Measurements from ENCODE around the gene UBTD1. TPM values are rescaled to one million over a fixed set of nuclear protein-coding genes. Genes with fewer than 3 reads are reported as not detected.

Gene UBTD1
- total RNA-seq, 4 donors from 2014 or later = 0.70 to 2.5 (median 1.4) TPM; not detected in 1

- Histone ChIP-seq H3K4me3 (no peak overlapping the region), H3K36me3 (no peaks in the 10 kb centered on the region), H3K9me3 (no peaks in the 10 kb centered on the region), H3K27ac (no peak overlapping the region), H3K4me1 (no peaks in the 10 kb centered on the region), H3K27me3 (no peaks in the 10 kb centered on the region)
- no peak for DNase-seq
- TF ChIP-seq CTCF (IDR thresholded peaks at IDR 0.05) (no peak), POLR2A (IDR thresholded peaks at IDR 0.05) (no peak)
These were observed 86.7 kb downstream of the UBTD1 start for GRCh38 chr10:97585439-97585811.

GRCh38 chr10:97587183-97587582, 88.5 kb downstream of the UBTD1 start:
- Histone ChIP-seq H3K4me1 (no peaks in the 10 kb centered on the region), H3K27ac (no peak overlapping the region), H3K27me3 (no peaks in the 10 kb centered on the region), H3K9me3 (no peaks in the 10 kb centered on the region), H3K4me3 (no peak overlapping the region), H3K36me3 (no peaks in the 10 kb centered on the region)
- DNase-seq = no peak
- no peak for TF ChIP-seq CTCF (IDR thresholded peaks at IDR 0.05)
- TF ChIP-seq POLR2A (IDR thresholded peaks at IDR 0.05) = no peak

- no peak for DNase-seq
- Histone ChIP-seq H3K27me3 (no peaks in the 10 kb centered on the region), H3K4me3 (no peak within 1 kb of the TSS), H3K4me1 (no peaks in the 10 kb centered on the region), H3K36me3 (no peaks in the 10 kb centered on the region), H3K9me3 (no peaks in the 10 kb centered on the region), H3K27ac (no peak within 1 kb of the TSS)
- no peak for TF ChIP-seq POLR2A (IDR thresholded peaks at IDR 0.05)
- no peak for TF ChIP-seq CTCF (IDR thresholded peaks at IDR 0.05)
These were observed 90.8 kb downstream of the UBTD1 start, which contains the start of gene C10orf62 for GRCh38 chr10:97589479-97589878. C10orf62 (plus strand) TSS chr10:97589721; CDS start chr10:97589898, 177 bp downstream.

- Histone ChIP-seq H3K27ac (no peak overlapping the region), H3K9me3 (no peaks in the 10 kb centered on the region), H3K36me3 (no peaks in the 10 kb centered on the region), H3K27me3 (no peaks in the 10 kb centered on the region), H3K4me1 (no peaks in the 10 kb centered on the region), H3K4me3 (no peak overlapping the region)
- no peak for DNase-seq
- TF ChIP-seq CTCF (IDR thresholded peaks at IDR 0.05) (no peak), POLR2A (IDR thresholded peaks at IDR 0.05) (no peak)
These were observed 91.5 kb downstream of the UBTD1 start for GRCh38 chr10:97590082-97590747.

GRCh38 chr10:97590748-97591495, 92.2 kb downstream of the UBTD1 start:
- Histone ChIP-seq H3K4me1 (peaks cover 0 to 2% (median 0%) of the 10 kb centered on the region in 4 donors), H3K27ac (no peak overlapping the region), H3K36me3 (no peaks in the 10 kb centered on the region), H3K27me3 (no peaks in the 10 kb centered on the region), H3K4me3 (no peak overlapping the region), H3K9me3 (no peaks in the 10 kb centered on the region)
- DNase-seq = no peak
- TF ChIP-seq CTCF (IDR thresholded peaks at IDR 0.05) = no peak
- no peak for TF ChIP-seq POLR2A (IDR thresholded peaks at IDR 0.05)

Data from Peyer's patch (tissue), 4 donors.